IMR-90 (cell line): Measurements from ENCODE around the gene NRIP2. TPM values are rescaled to one million over a fixed set of nuclear protein-coding genes. Genes with fewer than 3 reads are reported as not detected.

ENCODE experiments used
- ATAC-seq: fragments of 200-7000 bp; cut with Tn5 transposase; 2 replicates; pipeline ENCODE4 v1.9.1; 2020; ENCODE audit warnings: low read depth, mild to moderate bottlenecking, moderate library complexity
- BruUV-seq: library from RNA; stranded (reverse); fragments of 400-500 nt; replicated peaks from 2 replicates; lab custom pipeline; 2021; lab: Mats Ljungman, UMichigan
- CTCF ChIA-PET: fragments of 300-600 bp; formaldehyde crosslinking; extraction: SDS; loops from one replicate; lab custom pipeline; 2021; ENCODE audit warnings: antibody characterized with exemption; lab: Yijun Ruan, JAX
- POLR2A ChIA-PET: fragments of 300-600 bp; sonication (Branson Sonifier 250); formaldehyde crosslinking; loops from one replicate; lab custom pipeline; 2022; ENCODE audit warnings: antibody characterized with exemption; ENCODE audit not compliant: unreplicated experiment; lab: Charles Lee
- DNase-seq: peaks from one replicate; pipeline ENCODE4 v3.0.0; 2013
- H2AFZ ChIP-seq: replicated peaks from 2 replicates; pipeline ENCODE3; 2013; ENCODE audit warnings: low read length, mild to moderate bottlenecking; ENCODE audit not compliant: poor library complexity
- H2AK5ac ChIP-seq: 2 replicates; pipeline ENCODE4 v1.6.1; 2013; ENCODE audit warnings: low read depth, low read length, inconsistent platforms
- H2AK9ac ChIP-seq: replicated peaks from 2 replicates; pipeline ENCODE3; 2013; ENCODE audit warnings: mild to moderate bottlenecking, low read depth, low read length, moderate library complexity; ENCODE audit not compliant: poor library complexity
- H2BK120ac ChIP-seq: 2 replicates; pipeline ENCODE4 v1.6.1; 2013; ENCODE audit warnings: low read depth, low read length, inconsistent platforms
- H2BK15ac ChIP-seq: 3 replicates; pipeline ENCODE4 v1.6.1; 2013; ENCODE audit warnings: low read depth, low read length, inconsistent platforms
- H2BK20ac ChIP-seq: 2 replicates; pipeline ENCODE4 v1.6.1; 2013; ENCODE audit warnings: low read depth, mild to moderate bottlenecking, inconsistent platforms, low read length, moderate library complexity
- H2BK5ac ChIP-seq: 2 replicates; pipeline ENCODE4 v1.6.1; 2013; ENCODE audit warnings: mild to moderate bottlenecking, low read depth, low read length, inconsistent platforms; ENCODE audit not compliant: poor library complexity, severe bottlenecking
- H3K14ac ChIP-seq: replicated peaks from 2 replicates; pipeline ENCODE4 v1.6.1; 2013; ENCODE audit warnings: low read depth, low read length, inconsistent platforms
- H3K18ac ChIP-seq: 2 replicates; pipeline ENCODE4 v1.6.1; 2013; ENCODE audit warnings: low read depth, low read length, control low read depth
- H3K23ac ChIP-seq: 2 replicates; pipeline ENCODE4 v1.6.1; 2013; ENCODE audit warnings: low read depth, low read length, inconsistent platforms
- H3K27ac ChIP-seq: 2 replicates; pipeline ENCODE4 v1.5.1; 2013; ENCODE audit warnings: mild to moderate bottlenecking, control low read depth, low read length; ENCODE audit not compliant: insufficient read depth
- H3K27me3 ChIP-seq: 2 replicates; pipeline ENCODE4 v1.6.1; 2013; ENCODE audit warnings: low read length; ENCODE audit not compliant: control insufficient read depth, insufficient read depth
- H3K36me3 ChIP-seq: 2 replicates; pipeline ENCODE4 v1.6.1; 2013; ENCODE audit warnings: low read length, mixed read lengths; ENCODE audit not compliant: control insufficient read depth, insufficient read depth
- H3K4ac ChIP-seq: 2 replicates; pipeline ENCODE4 v1.6.1; 2013; ENCODE audit warnings: low read depth, low read length, inconsistent platforms
- H3K4me1 ChIP-seq: 2 replicates; pipeline ENCODE4 v1.6.1; 2013; ENCODE audit warnings: low read length, mixed read lengths; ENCODE audit not compliant: control insufficient read depth, insufficient read depth
- H3K4me2 ChIP-seq: 2 replicates; pipeline ENCODE4 v1.6.1; 2013; ENCODE audit warnings: low read depth, mild to moderate bottlenecking, control low read depth, low read length, moderate library complexity
- H3K4me3 ChIP-seq: 2 replicates; pipeline ENCODE4 v1.5.1; 2013; ENCODE audit warnings: low read depth, mild to moderate bottlenecking, control low read depth, low read length, moderate library complexity; ENCODE audit not compliant: insufficient read depth
- H3K56ac ChIP-seq: 2 replicates; pipeline ENCODE4 v1.6.1; 2013; ENCODE audit warnings: low read length, inconsistent platforms; ENCODE audit not compliant: insufficient read depth; ENCODE audit errors: extremely low read depth
- H3K79me1 ChIP-seq, 2 experiments: 2 replicates each; pipeline ENCODE4 v1.6.1; 2013; ENCODE audit warnings: low read length in 2 of 2, inconsistent platforms in 1 of 2, low read depth in 1 of 2
- H3K9ac ChIP-seq: 2 replicates; pipeline ENCODE4 v1.6.1; 2013; ENCODE audit warnings: low read depth, low read length, control low read depth
- H3K9me1 ChIP-seq: 2 replicates; pipeline ENCODE4 v1.6.1; 2013; ENCODE audit warnings: low read length, inconsistent platforms; ENCODE audit not compliant: insufficient read depth
- H3K9me3 ChIP-seq: 2 replicates; pipeline ENCODE4 v1.6.1; 2013; ENCODE audit warnings: low read length; ENCODE audit not compliant: control insufficient read depth, insufficient read depth
- H4K20me1 ChIP-seq: 2 replicates; pipeline ENCODE4 v1.6.1; 2013; ENCODE audit warnings: low read length, inconsistent platforms; ENCODE audit not compliant: insufficient read depth
- H4K5ac ChIP-seq: 2 replicates; pipeline ENCODE4 v1.6.1; 2013; ENCODE audit warnings: mild to moderate bottlenecking, low read depth, low read length, control low read depth
- H4K8ac ChIP-seq, 2 experiments: 2 replicates each; pipeline ENCODE4 v1.6.1; 2013; ENCODE audit warnings: low read depth in 2 of 2, low read length in 2 of 2, control low read depth in 1 of 2, inconsistent platforms in 1 of 2
- H4K91ac ChIP-seq: 2 replicates; pipeline ENCODE4 v1.6.1; 2013; ENCODE audit warnings: low read depth, low read length, inconsistent platforms; ENCODE audit not compliant: insufficient read depth
- SMC3 ChIP-seq: fragments of 150-350 bp; IDR thresholded peaks from 2 replicates; pipeline ENCODE4 v1.6.1; 2016; ENCODE audit warnings: low read depth, mild to moderate bottlenecking, antibody characterized with exemption, low read length, moderate library complexity
- WGBS, 2 experiments: methylation state at CpG; one replicate each; pipeline versions ENCODE4 v1.1.5 to v1.1.7; 2013; ENCODE audit warnings: missing lambda C conversion rate in 2 of 2; ENCODE audit not compliant: insufficient read length in 1 of 2; ENCODE audit errors: extremely low coverage in 2 of 2; 5-methylcytosine and 5-hydroxymethylcytosine counted together
- dilution Hi-C: fragments of 300-500 bp; cut with HindIII; formaldehyde crosslinking; loops from one replicate; pipeline ENCODE4 v1.14.3; 2018; ENCODE audit warnings: low sequenced_read_pairs; ENCODE audit not compliant: unreplicated experiment
- in situ Hi-C: fragments of 300-500 bp; cut with MboI; formaldehyde crosslinking; loops from 3 replicates; pipeline ENCODE4 v1.14.3; 2019; ENCODE audit warnings: low sequenced_read_pairs, inconsistent platforms, mixed read lengths
- intact Hi-C: fragments of 100-400 bp; cut with micrococcal nuclease; formaldehyde crosslinking; loops from 2 replicates; pipeline ENCODE4 v1.10.0; 2022
- polyA plus RNA-seq, 3 experiments: library from polyadenylated mRNA; depleted of rRNA; stranded (reverse); fragments of >200 nt; gene quantifications; 2 replicates each; pipeline ENCODE4 v1.2.3, GENCODE V29; 2012; ENCODE audit warnings: low replicate concordance in 1 of 3
- total RNA-seq: library from RNA; depleted of rRNA; stranded (reverse); fragments of >200 nt; gene quantifications from 2 replicates; pipeline ENCODE4 v1.2.3, GENCODE V29; 2012

The NRIP2 gene
- total and polyA plus RNA-seq, 2 of the 4 experiments (the other 2 are of a cell fraction), result 0.18 to 0.27 TPM

GRCh38 chr12:2785017-2785416 lies 49.8 kb downstream of the NRIP2 start:
- BruUV-seq, result no TSS peak
- Histone ChIP-seq H3K23ac (no peak overlapping the region), H3K9me1 (no peaks in the 10 kb centered on the region), H3K27me3 (peaks cover 40% of the 10 kb centered on the region), H3K36me3 (no peaks in the 10 kb centered on the region), H3K18ac (no peak overlapping the region), H3K4ac (no peak overlapping the region), H2AFZ (no peak overlapping the region), H3K9ac (no peak overlapping the region), H2AK9ac (no peak overlapping the region), H2BK20ac (no peak overlapping the region), H3K4me2 (no peak overlapping the region), H3K27ac (no peak overlapping the region), H3K56ac (no peak overlapping the region), H3K79me1 (no peaks in the 10 kb centered on the region), H4K20me1 (peaks cover 3% of the 10 kb centered on the region; the same call in 1 of the 2 replicates), H2BK120ac (no peak overlapping the region), H4K91ac (no peak overlapping the region), H4K5ac (no peak overlapping the region), H3K4me3 (no peak overlapping the region), H3K4me1 (no peaks in the 10 kb centered on the region), H2AK5ac (no peak overlapping the region), H4K8ac (no peak overlapping the region), H3K14ac (no peak overlapping the region), H2BK15ac (no peak overlapping the region), H3K9me3 (no peaks in the 10 kb centered on the region), H2BK5ac (no peak overlapping the region)
- DNase-seq (no peak), ATAC-seq (no peak)
- WGBS, 2 experiments, result no CpG with 5 or more reads among the region's 5 CpGs
- no peak for TF ChIP-seq SMC3
- ChIA-PET CTCF (interaction anchor here (1.9 kb wide), 1 partner anchor 45 kb away, joined by 8 read pairs; no protein-coding TSS in a partner anchor), POLR2A (no interaction called here)
- in situ Hi-C loops (no loop called here), dilution Hi-C loops (no loop called here), intact Hi-C loops (no loop called here)
